Tibial nerve (tissue), 4 donors: ENCODE results near the gene CDK5RAP1. TPM values are rescaled to one million over a fixed set of nuclear protein-coding genes. Genes with fewer than 3 reads are reported as not detected.

Experiments used
- DNase-seq, 2 donors: peaks; one replicate each; pipeline ENCODE4 v3.0.0-alpha.2; 2019; ENCODE audit warnings: low spot score in 2 of 2
- H3K27ac ChIP-seq, 4 donors: fragments of 200-600 bp; sonication (generic) in 3 of 4; one replicate each; pipeline ENCODE4 v1.5.1; 2017 to 2019; ENCODE audit warnings: mild to moderate bottlenecking in 1 of 4
- H3K27me3 ChIP-seq, 2 donors: fragments of 200-600 bp; sonication (generic) in 1 of 2; one replicate each; pipeline versions ENCODE4 v1.5.1 to v1.6.0; 2017 to 2019
- H3K36me3 ChIP-seq, 3 donors: fragments of 200-600 bp; sonication (generic); one replicate each; pipeline ENCODE4 v1.5.1; 2018 to 2019
- H3K4me1 ChIP-seq, 4 donors: fragments of 200-600 bp; sonication (generic) in 3 of 4; one replicate each; pipeline ENCODE4 v1.5.1; 2017 to 2019
- H3K4me3 ChIP-seq, 4 donors: fragments of 200-600 bp; sonication (generic) in 3 of 4; one replicate each; pipeline ENCODE4 v1.5.1; 2017 to 2019; ENCODE audit warnings: mild to moderate bottlenecking in 1 of 4, moderate library complexity in 1 of 4
- H3K9me3 ChIP-seq, 4 donors: fragments of 200-600 bp; sonication (generic) in 3 of 4; one replicate each; pipeline ENCODE4 v1.5.1; 2017 to 2019
- CTCF ChIP-seq, 5 experiments: fragments of 200-600 bp in 3 of 5; fragments of 450-650 bp in 2 of 5; sonication (generic) in 3 of 5; IDR thresholded peaks; one replicate each; pipeline ENCODE4 v1.5.1; 2016 to 2019; ENCODE audit warnings: antibody characterized with exemption in 5 of 5, mild to moderate bottlenecking in 3 of 5, moderate library complexity in 2 of 5
- EP300 ChIP-seq, 2 donors: sonication (generic); formaldehyde crosslinking; IDR thresholded peaks; one replicate each; pipeline ENCODE4 v1.6.1; 2017; ENCODE audit warnings: antibody characterized with exemption in 2 of 2, mild to moderate bottlenecking in 1 of 2
- POLR2A ChIP-seq, 2 donors: fragments of 450-650 bp; IDR thresholded peaks; one replicate each; pipeline ENCODE4 v1.6.1; 2017; ENCODE audit warnings: antibody characterized with exemption in 2 of 2, mild to moderate bottlenecking in 2 of 2, moderate library complexity in 2 of 2
- WGBS, 2 donors: methylation state at CpG; one replicate each; pipeline ENCODE4 v1.1.5; 2018; 5-methylcytosine and 5-hydroxymethylcytosine counted together
- total RNA-seq, 4 donors: library from RNA; depleted of rRNA; stranded (reverse); fragments of >200 nt; gene quantifications; one replicate each; pipeline ENCODE4 v1.1.0, GENCODE V29; 2016

CDK5RAP1 gene
- total RNA-seq, 4 donors from 2014 or later = 29.5 to 36.7 (median 32.7) TPM

GRCh38 chr20:33323236-33323635 lies 78.1 kb downstream of the CDK5RAP1 start:
- Histone ChIP-seq H3K27me3 (peaks cover 0 to 11% of the 10 kb centered on the region in 2 donors), H3K4me1 (no peaks in the 10 kb centered on the region), H3K9me3 (no peaks in the 10 kb centered on the region), H3K36me3 (no peaks in the 10 kb centered on the region), H3K4me3 (no peak overlapping the region), H3K27ac (no peak overlapping the region)
- DNase-seq = no peak
- 62 to 72% methylated on average over 8 of the region's 8 CpGs for WGBS, 2 donors
- no peak for TF ChIP-seq POLR2A (IDR thresholded peaks at IDR 0.05)
- TF ChIP-seq EP300 (IDR thresholded peaks at IDR 0.05) = no peak

- Histone ChIP-seq H3K27me3 (peaks cover 0 to 17% of the 10 kb centered on the region in 2 donors), H3K27ac (no peak overlapping the region), H3K9me3 (no peaks in the 10 kb centered on the region), H3K36me3 (no peaks in the 10 kb centered on the region), H3K4me3 (no peak overlapping the region), H3K4me1 (no peaks in the 10 kb centered on the region)
- no peak for DNase-seq
- WGBS, 2 donors = 81 to 85% methylated on average over 3 of the region's 3 CpGs
- TF ChIP-seq POLR2A (IDR thresholded peaks at IDR 0.05) = no peak
- TF ChIP-seq CTCF (IDR thresholded peaks at IDR 0.05) = no peak
- no peak for TF ChIP-seq EP300 (IDR thresholded peaks at IDR 0.05)
Observed at GRCh38 chr20:33322456-33322855, 78.9 kb downstream of the CDK5RAP1 start.

GRCh38 chr20:33320006-33320405 lies 81.3 kb downstream of the CDK5RAP1 start:
- no peak for DNase-seq
- no peak overlapping the region for H3K27ac ChIP-seq
- peaks cover 0 to 13% of the 10 kb centered on the region in 2 donors for H3K27me3 ChIP-seq
- H3K9me3 ChIP-seq = no peaks in the 10 kb centered on the region
- no peak overlapping the region for H3K4me3 ChIP-seq
- no peaks in the 10 kb centered on the region for H3K4me1 ChIP-seq
- no peaks in the 10 kb centered on the region for H3K36me3 ChIP-seq
- 86 to 88% methylated on average over 10 of the region's 10 CpGs for WGBS, 2 donors
- no peak for TF ChIP-seq EP300 (IDR thresholded peaks at IDR 0.05)
- TF ChIP-seq CTCF (IDR thresholded peaks at IDR 0.05) = no peak
- TF ChIP-seq POLR2A (IDR thresholded peaks at IDR 0.05) = no peak

GRCh38 chr20:33318096-33318429 lies 83.3 kb downstream of the CDK5RAP1 start:
- Histone ChIP-seq H3K27ac (no peak overlapping the region), H3K27me3 (peaks cover 0 to 13% of the 10 kb centered on the region in 2 donors), H3K4me1 (no peaks in the 10 kb centered on the region), H3K4me3 (no peak overlapping the region), H3K36me3 (no peaks in the 10 kb centered on the region), H3K9me3 (no peaks in the 10 kb centered on the region)
- no peak for DNase-seq
- 31 to 51% methylated on average over 5 of the region's 5 CpGs for WGBS, 2 donors
- TF ChIP-seq EP300 (IDR thresholded peaks at IDR 0.05) (no peak), POLR2A (IDR thresholded peaks at IDR 0.05) (no peak), CTCF (IDR thresholded peaks at IDR 0.05) (no peak)

GRCh38 chr20:33317424-33318095 lies 83.8 kb downstream of the CDK5RAP1 start:
- H3K4me1 ChIP-seq = no peaks in the 10 kb centered on the region
- WGBS, 2 donors = 87 to 93% methylated on average over 14 of the region's 14 CpGs
- no peaks in the 10 kb centered on the region for H3K36me3 ChIP-seq
- no peak for DNase-seq
- no peak overlapping the region for H3K4me3 ChIP-seq
- H3K27ac ChIP-seq = no peak overlapping the region
- H3K27me3 ChIP-seq = peaks cover 0 to 13% of the 10 kb centered on the region in 2 donors
- TF ChIP-seq EP300 (IDR thresholded peaks at IDR 0.05) (no peak), CTCF (IDR thresholded peaks at IDR 0.05) (no peak), POLR2A (IDR thresholded peaks at IDR 0.05) (no peak)
- H3K9me3 ChIP-seq = no peaks in the 10 kb centered on the region
